Mesenchymal stem cell (in vitro differentiated cells and primary cell): ENCODE measurements around the gene GDF2.

Experiments
- DNase-seq: peaks from one replicate; pipeline ENCODE4 v3.0.0-alpha.2; 2013
- H2AFZ ChIP-seq: one replicate; pipeline ENCODE4 v1.6.1; 2013; ENCODE audit warnings: low read depth, mild to moderate bottlenecking, control low read depth, inconsistent platforms, low read length, moderate library complexity
- H2AK5ac ChIP-seq: 2 replicates; pipeline ENCODE4 v1.6.1; 2013; ENCODE audit warnings: low read length, moderate library complexity, mild to moderate bottlenecking, inconsistent platforms; ENCODE audit not compliant: severe bottlenecking
- H2BK120ac ChIP-seq: one replicate; pipeline ENCODE4 v1.6.1; 2013; ENCODE audit warnings: low read depth, mild to moderate bottlenecking, inconsistent platforms, low read length, moderate library complexity
- H2BK12ac ChIP-seq, 2 experiments: one replicate each; pipeline ENCODE4 v1.6.1; 2013; ENCODE audit warnings: inconsistent platforms in 2 of 2, low read length in 2 of 2, mild to moderate bottlenecking in 2 of 2, moderate library complexity in 2 of 2, control low read depth in 1 of 2
- H2BK15ac ChIP-seq: one replicate; pipeline ENCODE4 v1.6.1; 2013; ENCODE audit warnings: mild to moderate bottlenecking, low read depth, inconsistent platforms; ENCODE audit not compliant: poor library complexity, severe bottlenecking
- H2BK5ac ChIP-seq: 2 replicates; pipeline ENCODE4 v1.6.1; 2013; ENCODE audit warnings: low read depth, mild to moderate bottlenecking, low read length, control low read depth, inconsistent platforms; ENCODE audit not compliant: poor library complexity, severe bottlenecking
- H3K14ac ChIP-seq, 2 experiments: one replicate each; pipeline ENCODE4 v1.6.1; 2013; ENCODE audit warnings: inconsistent platforms in 2 of 2, low read length in 2 of 2, control low read depth in 1 of 2, mild to moderate bottlenecking in 1 of 2, moderate library complexity in 1 of 2
- H3K18ac ChIP-seq, 2 experiments: one replicate each; pipeline ENCODE4 v1.6.1; 2013; ENCODE audit warnings: inconsistent platforms in 2 of 2, low read length in 2 of 2, control low read depth in 1 of 2, low read depth in 1 of 2, mild to moderate bottlenecking in 1 of 2
- H3K23ac ChIP-seq, 2 experiments: one replicate each; pipeline ENCODE4 v1.6.1; 2013; ENCODE audit warnings: inconsistent platforms in 2 of 2, low read length in 2 of 2, mild to moderate bottlenecking in 2 of 2, moderate library complexity in 2 of 2, control low read depth in 1 of 2
- H3K27ac ChIP-seq: 2 replicates; pipeline ENCODE4 v1.5.1; 2013; ENCODE audit warnings: mild to moderate bottlenecking, moderate library complexity, low read length, control low read depth, inconsistent platforms; ENCODE audit not compliant: poor library complexity, severe bottlenecking
- H3K27me3 ChIP-seq, 2 experiments: 2 replicates each; pipeline versions ENCODE4 v1.6.1 to v1.7.0; 2013; ENCODE audit warnings: low read length in 2 of 2, mild to moderate bottlenecking in 2 of 2, moderate library complexity in 2 of 2, control low read depth in 1 of 2, inconsistent platforms in 1 of 2; ENCODE audit not compliant: control insufficient read depth in 1 of 2, insufficient read depth in 1 of 2
- H3K36me3 ChIP-seq, 2 experiments: 2 replicates each; pipeline versions ENCODE4 v1.6.1 to v1.7.0; 2013; ENCODE audit warnings: low read length in 2 of 2, control low read depth in 1 of 2, inconsistent platforms in 1 of 2, low read depth in 1 of 2, mild to moderate bottlenecking in 1 of 2; ENCODE audit not compliant: insufficient read depth in 2 of 2, control insufficient read depth in 1 of 2
- H3K4ac ChIP-seq, 2 experiments: one replicate each; pipeline ENCODE4 v1.6.1; 2013; ENCODE audit warnings: inconsistent platforms in 2 of 2, low read length in 2 of 2, mild to moderate bottlenecking in 2 of 2, moderate library complexity in 2 of 2, control low read depth in 1 of 2, low read depth in 1 of 2
- H3K4me1 ChIP-seq: 2 replicates; pipeline ENCODE4 v1.6.1; 2013; ENCODE audit warnings: low read depth, low read length, control low read depth; ENCODE audit not compliant: control insufficient read depth, insufficient read depth
- H3K4me2 ChIP-seq: 2 replicates; pipeline ENCODE4 v1.6.1; 2013; ENCODE audit warnings: low read length, mild to moderate bottlenecking, inconsistent platforms; ENCODE audit not compliant: poor library complexity, severe bottlenecking
- H3K4me3 ChIP-seq, 2 experiments: 2 replicates each; pipeline versions ENCODE4 v1.5.1 to v1.7.0; 2013; ENCODE audit warnings: low read length in 2 of 2, mild to moderate bottlenecking in 2 of 2, control low read depth in 1 of 2, low read depth in 1 of 2; ENCODE audit not compliant: insufficient read depth in 1 of 2
- H3K79me1 ChIP-seq: replicated peaks from 2 replicates; pipeline ENCODE4 v1.6.1; 2013; ENCODE audit warnings: mild to moderate bottlenecking, control low read depth, low read length, inconsistent platforms; ENCODE audit not compliant: poor library complexity, severe bottlenecking
- H3K9ac ChIP-seq: 2 replicates; pipeline ENCODE4 v1.7.0; 2013; ENCODE audit warnings: mild to moderate bottlenecking, low read length, moderate library complexity
- H3K9me3 ChIP-seq: 2 replicates; pipeline ENCODE4 v1.7.0; 2013; ENCODE audit warnings: mild to moderate bottlenecking, low read length; ENCODE audit not compliant: control insufficient read depth
- H4K8ac ChIP-seq: one replicate; pipeline ENCODE4 v1.6.1; 2013; ENCODE audit warnings: inconsistent platforms, mild to moderate bottlenecking, low read length, moderate library complexity
- H4K91ac ChIP-seq: one replicate; pipeline ENCODE4 v1.6.1; 2013; ENCODE audit warnings: mild to moderate bottlenecking, low read length, inconsistent platforms
- WGBS: methylation state at CpG from one replicate; pipeline ENCODE4 v1.1.7; 2013; ENCODE audit warnings: mixed read lengths; 5-methylcytosine and 5-hydroxymethylcytosine counted together

GDF2 gene

GRCh38 chr10:47331954-47332353, 9.7 kb downstream of the GDF2 start:
- H3K4me1 ChIP-seq = peaks cover 8% of the 10 kb centered on the region
- no peak overlapping the region for H2AK5ac ChIP-seq
- H3K27me3 ChIP-seq = peaks cover 9 to 52% of the 10 kb centered on the region in 2 experiments
- H3K18ac ChIP-seq = no peak overlapping the region
- no peak overlapping the region for H2BK12ac ChIP-seq
- no peak overlapping the region for H3K23ac ChIP-seq
- no peak overlapping the region for H2AFZ ChIP-seq
- H3K4me3 ChIP-seq = no peak overlapping the region
- no peaks in the 10 kb centered on the region for H3K79me1 ChIP-seq
- H2BK5ac ChIP-seq = no peak overlapping the region
- no peak overlapping the region for H3K14ac ChIP-seq
- DNase-seq = no peak
- no peak overlapping the region for H2BK120ac ChIP-seq
- WGBS = 72% methylated on average over 7 of the region's 7 CpGs
- H4K91ac ChIP-seq = no peak overlapping the region
- no peak overlapping the region for H4K8ac ChIP-seq
- H3K4ac ChIP-seq = no peak overlapping the region
- no peaks in the 10 kb centered on the region for H3K36me3 ChIP-seq
- H3K9ac ChIP-seq = no peak overlapping the region
- H3K27ac ChIP-seq = no peak overlapping the region
- no peak overlapping the region for H3K4me2 ChIP-seq
- no peaks in the 10 kb centered on the region for H3K9me3 ChIP-seq
- H2BK15ac ChIP-seq = no peak overlapping the region

GRCh38 chr10:47332371-47332770, 10.1 kb downstream of the GDF2 start:
- Histone ChIP-seq H3K4me3 (no peak overlapping the region), H2BK120ac (no peak overlapping the region), H2AK5ac (no peak overlapping the region), H4K91ac (no peak overlapping the region), H3K36me3 (no peaks in the 10 kb centered on the region), H4K8ac (no peak overlapping the region), H3K9me3 (no peaks in the 10 kb centered on the region), H3K14ac (no peak overlapping the region), H2AFZ (no peak overlapping the region), H3K27me3 (peaks cover 9 to 56% of the 10 kb centered on the region in 2 experiments), H3K4ac (no peak overlapping the region), H3K23ac (no peak overlapping the region), H3K27ac (no peak overlapping the region), H3K79me1 (no peaks in the 10 kb centered on the region), H3K9ac (no peak overlapping the region), H2BK12ac (no peak overlapping the region), H3K18ac (no peak overlapping the region), H2BK5ac (no peak overlapping the region), H3K4me1 (peaks cover 8% of the 10 kb centered on the region), H2BK15ac (no peak overlapping the region), H3K4me2 (no peak overlapping the region)
- 60% methylated on average over 3 of the region's 3 CpGs for WGBS
- DNase-seq = no peak

GRCh38 chr10:47332946-47333345, 10.7 kb downstream of the GDF2 start:
- Histone ChIP-seq H2BK12ac (no peak overlapping the region), H3K9ac (no peak overlapping the region), H2BK5ac (no peak overlapping the region), H2AK5ac (no peak overlapping the region), H3K4me1 (peaks cover 8% of the 10 kb centered on the region), H3K4ac (no peak overlapping the region), H4K8ac (no peak overlapping the region), H3K9me3 (no peaks in the 10 kb centered on the region), H3K4me3 (no peak overlapping the region), H3K79me1 (no peaks in the 10 kb centered on the region), H3K14ac (no peak overlapping the region), H3K36me3 (no peaks in the 10 kb centered on the region), H4K91ac (no peak overlapping the region), H3K18ac (no peak overlapping the region), H2AFZ (no peak overlapping the region), H3K27me3 (peaks cover 9 to 57% of the 10 kb centered on the region in 2 experiments), H3K23ac (no peak overlapping the region), H2BK15ac (no peak overlapping the region), H3K27ac (no peak overlapping the region), H3K4me2 (no peak overlapping the region), H2BK120ac (no peak overlapping the region)
- no peak for DNase-seq
- WGBS = over 99% methylated on average over 3 of the region's 3 CpGs

- Histone ChIP-seq H3K79me1 (no peaks in the 10 kb centered on the region), H3K27me3 (peaks cover 9 to 57% of the 10 kb centered on the region in 2 experiments), H3K4me3 (no peak overlapping the region), H4K91ac (no peak overlapping the region), H3K4me2 (no peak overlapping the region), H3K9me3 (no peaks in the 10 kb centered on the region), H3K23ac (no peak overlapping the region), H3K14ac (no peak overlapping the region), H2AFZ (no peak overlapping the region), H3K27ac (no peak overlapping the region), H3K18ac (no peak overlapping the region), H2BK120ac (no peak overlapping the region), H2BK15ac (no peak overlapping the region), H2BK12ac (no peak overlapping the region), H3K36me3 (no peaks in the 10 kb centered on the region), H3K4me1 (peaks cover 7% of the 10 kb centered on the region), H2BK5ac (no peak overlapping the region), H2AK5ac (no peak overlapping the region), H4K8ac (no peak overlapping the region), H3K4ac (no peak overlapping the region), H3K9ac (no peak overlapping the region)
- DNase-seq = no peak
- WGBS = 38% methylated on average over 1 of the region's 6 CpGs
Observed at GRCh38 chr10:47333532-47333931, 11.3 kb downstream of the GDF2 start.
